AG04450 (cell line): Measurements from ENCODE around the gene IQGAP1. TPM values are rescaled to one million over a fixed set of nuclear protein-coding genes. Genes with fewer than 3 reads are reported as not detected.

Experiments used
- CTCF ChIA-PET: fragments of 300-600, 350-600 bp; formaldehyde crosslinking; extraction: SDS; loops from one replicate; lab custom pipeline; 2022; ENCODE audit warnings: antibody characterized with exemption, inconsistent platforms; lab: Charles Lee
- POLR2A ChIA-PET: fragments of 350-600 bp; formaldehyde crosslinking; extraction: SDS; loops from one replicate; lab custom pipeline; 2021; ENCODE audit warnings: antibody characterized with exemption, inconsistent platforms; lab: Yijun Ruan, JAX
- DNase-seq: peaks from one replicate; pipeline ENCODE4 v3.0.0-alpha.2; 2011; ENCODE audit warnings: low read depth, low spot score
- H3K27ac ChIP-seq: one replicate; pipeline ENCODE4 v1.5.1; 2012; ENCODE audit warnings: low read depth, low read length, control low read depth
- H3K27me3 ChIP-seq: one replicate; pipeline ENCODE4 v1.6.0; 2012; ENCODE audit warnings: low read length; ENCODE audit not compliant: control insufficient read depth, insufficient read depth
- H3K4me3 ChIP-seq: 2 replicates; pipeline ENCODE4 v1.5.1; 2011; ENCODE audit warnings: mild to moderate bottlenecking, low read depth, low read length, control low read depth
- H3K9me3 ChIP-seq: 2 replicates; pipeline ENCODE4 v1.5.1; 2012; ENCODE audit warnings: low read length; ENCODE audit not compliant: control insufficient read depth, insufficient read depth
- CTCF ChIP-seq: IDR thresholded peaks from 2 replicates; pipeline ENCODE4 v1.5.1; 2011; ENCODE audit warnings: low read depth, low read length, control low read depth, inconsistent platforms
- polyA plus RNA-seq: library from polyadenylated mRNA; depleted of rRNA; stranded (reverse); fragments of >200 nt; gene quantifications from 2 replicates; pipeline ENCODE4 v1.2.3, GENCODE V29; 2011

IQGAP1 gene
- polyA plus RNA-seq, 1 experiment = 170 TPM

- ChIA-PET CTCF (interaction anchor here (0.6 kb wide), 2 partner anchors 79 to 121 kb away, joined by 4 to 5 read pairs; no protein-coding TSS in a partner anchor), POLR2A (no interaction called here)
- TF ChIP-seq CTCF = no peak
- Histone ChIP-seq H3K9me3 (no peaks in the 10 kb centered on the region), H3K27me3 (no peaks in the 10 kb centered on the region), H3K4me3 (no peak overlapping the region), H3K27ac (no peak overlapping the region)
- no peak for DNase-seq
These were observed 53.0 kb downstream of the IQGAP1 start for GRCh38 chr15:90441027-90441426.

DNA sequence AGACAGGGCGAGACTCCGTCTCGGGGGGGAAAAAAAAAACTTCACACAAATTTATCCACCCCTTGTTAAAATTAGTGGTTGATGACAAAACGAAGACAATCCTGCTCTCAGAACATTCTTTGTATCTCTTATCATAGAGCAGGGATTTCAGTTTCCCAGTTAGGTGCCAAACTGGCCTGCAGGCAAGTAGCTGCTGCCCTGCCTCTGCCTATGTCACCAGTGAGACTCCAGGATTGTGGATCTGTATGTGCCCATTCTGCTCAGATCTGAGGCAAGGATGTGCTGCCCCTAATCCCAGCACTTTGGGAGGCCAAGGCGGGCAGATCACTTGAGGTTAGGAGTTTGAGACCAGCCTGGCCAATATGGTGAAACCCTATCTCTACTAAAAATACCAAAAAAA is 54.4 kb downstream of the IQGAP1 start:
- no peak for DNase-seq
- H3K4me3 ChIP-seq = no peak overlapping the region
- H3K9me3 ChIP-seq = no peaks in the 10 kb centered on the region
- no peaks in the 10 kb centered on the region for H3K27me3 ChIP-seq
- ChIA-PET CTCF (no interaction called here), POLR2A (no interaction called here)
- no peak overlapping the region for H3K27ac ChIP-seq
- no peak for TF ChIP-seq CTCF

DNA sequence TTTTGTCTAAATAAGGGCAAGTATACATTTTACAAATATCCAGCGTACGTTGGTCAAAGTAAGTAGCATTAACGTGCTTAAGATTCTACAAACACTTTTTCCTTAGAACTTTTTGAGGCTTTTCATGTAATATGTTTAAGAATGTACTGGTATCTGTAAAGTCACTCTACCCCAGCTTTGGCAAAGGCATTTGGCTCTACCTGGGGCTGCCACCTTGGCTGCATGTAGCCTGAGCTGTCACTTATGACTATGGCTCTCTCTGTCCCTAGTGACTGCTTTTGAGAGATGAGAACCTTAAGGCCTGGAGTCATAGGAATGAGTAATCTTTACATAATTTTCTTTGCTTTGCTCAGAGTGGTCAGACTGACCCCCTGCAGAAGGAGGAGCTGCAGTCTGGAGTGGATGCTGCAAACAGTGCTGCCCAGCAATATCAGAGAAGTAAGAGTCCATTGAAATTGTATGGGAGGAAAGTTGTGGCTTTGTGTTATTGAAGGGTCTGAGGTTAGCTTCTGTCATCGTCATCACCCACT is 61.2 kb downstream of the IQGAP1 start:
- no peak for TF ChIP-seq CTCF
- Histone ChIP-seq H3K4me3 (no peak overlapping the region), H3K27me3 (no peaks in the 10 kb centered on the region), H3K9me3 (no peaks in the 10 kb centered on the region), H3K27ac (no peak overlapping the region)
- DNase-seq = no peak
- ChIA-PET POLR2A (interaction anchor here (2.3 kb wide), 1 partner anchor 61 kb away, joined by 8 read pairs; the partner anchor contains the start of gene IQGAP1), CTCF (interaction anchor here (0.7 to 6.2 kb wide), 4 partner anchors 33 to 129 kb away, joined by 3 to 34 read pairs (median 4); no protein-coding TSS in a partner anchor)

- no peak overlapping the region for H3K4me3 ChIP-seq
- no peak for DNase-seq
- no peaks in the 10 kb centered on the region for H3K9me3 ChIP-seq
- H3K27me3 ChIP-seq = no peaks in the 10 kb centered on the region
- H3K27ac ChIP-seq = peak overlapping the region; percentile 52
- ChIA-PET CTCF (interaction anchor here (0.6 to 6.2 kb wide), 4 partner anchors 31 to 131 kb away, joined by 3 to 34 read pairs (median 4); no protein-coding TSS in a partner anchor), POLR2A (interaction anchor here (0.7 to 2.3 kb wide), 2 partner anchors 63 to 90 kb away, joined by 4 to 8 read pairs; partner anchors contain the start of gene IQGAP1)
- no peak for TF ChIP-seq CTCF
These were observed 63.2 kb downstream of the IQGAP1 start for GRCh38 chr15:90451053-90451850.

- Histone ChIP-seq H3K27me3 (no peaks in the 10 kb centered on the region), H3K27ac (no peak overlapping the region), H3K9me3 (no peaks in the 10 kb centered on the region), H3K4me3 (no peak overlapping the region)
- no peak for DNase-seq
- TF ChIP-seq CTCF = no peak
- POLR2A ChIA-PET = no interaction called here
- CTCF ChIA-PET = interaction anchor here (0.7 kb wide), 1 partner anchor 45 kb away, joined by 5 read pairs; no protein-coding TSS in a partner anchor
These were observed 68.2 kb downstream of the IQGAP1 start for GRCh38 chr15:90456236-90456635.
